ENCODE data around the gene BRD4.
A peak's percentile ranks its signal among the peaks of the same experiment; 100 is the strongest.

BRD4 gene

GRCh38 chr19:15313649-15314279 lies 18.6 kb downstream of the BRD4 start:
- no peak for DNase-seq (ENCODE audit: low spot score)

GRCh38 chr19:15307169-15307568 lies 25.2 kb downstream of the BRD4 start:
- DNase-seq (ENCODE audit: low spot score) = no peak

GRCh38 chr19:15305582-15306334 lies 26.6 kb downstream of the BRD4 start:
- DNase-seq (ENCODE audit: low spot score) = no peak

- no peak for DNase-seq (ENCODE audit: low spot score)
Observed at GRCh38 chr19:15304140-15304705, 28.1 kb downstream of the BRD4 start.

- DNase-seq (ENCODE audit: low spot score) = no peak
Observed at GRCh38 chr19:15303105-15303780, 29.1 kb downstream of the BRD4 start.

- peak; percentile 57 for DNase-seq (ENCODE audit: low spot score)
Observed at GRCh38 chr19:15300533-15301197, 31.7 kb downstream of the BRD4 start.

GRCh38 chr19:15299568-15300409 lies 32.5 kb downstream of the BRD4 start:
- no peak for DNase-seq (ENCODE audit: low spot score)

GRCh38 chr19:15298847-15299567 lies 33.3 kb downstream of the BRD4 start:
- no peak for DNase-seq (ENCODE audit: low spot score)

GRCh38 chr19:15297416-15298224 lies 34.7 kb downstream of the BRD4 start:
- no peak for DNase-seq (ENCODE audit: low spot score)

- DNase-seq (ENCODE audit: low spot score) = no peak
Observed at GRCh38 chr19:15296841-15297415, 35.4 kb downstream of the BRD4 start.

- DNase-seq (ENCODE audit: low spot score) = no peak
Observed at GRCh38 chr19:15296353-15296752, 36.0 kb downstream of the BRD4 start.

- DNase-seq (ENCODE audit: low spot score) = no peak
Observed at GRCh38 chr19:15294561-15294990, 37.8 kb downstream of the BRD4 start.

GRCh38 chr19:15293781-15294491 lies 38.4 kb downstream of the BRD4 start:
- DNase-seq (ENCODE audit: low spot score) = no peak

- DNase-seq (ENCODE audit: low spot score) = no peak
Observed at GRCh38 chr19:15292847-15293582, 39.3 kb downstream of the BRD4 start.

GRCh38 chr19:15292140-15292539 lies 40.2 kb downstream of the BRD4 start:
- no peak for DNase-seq (ENCODE audit: low spot score)

GRCh38 chr19:15291548-15292021 lies 40.8 kb downstream of the BRD4 start:
- DNase-seq (ENCODE audit: low spot score) = no peak

- no peak for DNase-seq (ENCODE audit: low spot score)
Observed at GRCh38 chr19:15291089-15291488, 41.2 kb downstream of the BRD4 start.

- DNase-seq (ENCODE audit: low spot score) = no peak
Observed at GRCh38 chr19:15290166-15290565, 42.2 kb downstream of the BRD4 start.
